Measurements from ENCODE around the gene AGXT.

AGXT gene

DNA sequence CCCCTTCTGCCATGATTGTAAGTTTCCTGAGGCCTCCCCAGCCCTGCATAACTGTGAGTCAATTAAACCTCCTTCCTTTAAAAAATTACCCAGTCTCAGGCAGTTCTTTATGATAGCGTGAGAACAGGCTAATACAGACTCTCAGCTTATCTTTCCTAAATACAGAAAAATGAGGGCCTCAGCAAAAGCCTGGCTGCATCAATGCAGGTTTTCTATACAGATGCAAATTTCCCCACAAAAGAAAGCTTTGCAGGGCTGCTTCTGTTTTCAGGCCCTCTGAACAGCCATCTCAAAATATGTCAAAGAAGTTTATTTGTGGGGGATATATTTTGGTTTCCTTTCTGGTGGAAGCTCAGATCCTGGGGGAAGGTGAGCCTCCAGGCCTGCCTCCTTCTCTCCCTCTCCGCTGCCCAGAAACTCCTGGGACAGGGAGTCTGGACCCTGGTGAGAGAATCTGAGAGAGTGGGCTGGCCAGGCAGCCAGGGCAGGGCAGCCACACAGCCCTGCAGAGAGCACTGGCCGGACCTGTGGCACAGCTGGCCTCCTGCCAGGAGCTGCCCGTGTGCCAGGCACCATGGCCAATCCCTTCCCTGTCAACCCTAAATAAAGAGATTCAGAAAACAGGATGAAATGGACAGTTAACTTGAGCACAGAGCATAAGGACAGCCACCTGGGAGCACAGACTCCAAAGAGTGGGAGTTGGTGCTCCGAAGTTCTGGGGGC, 21.6 kb upstream of the AGXT start:
- H3K79me2 ChIP-seq (ENCODE audit: control insufficient read depth, insufficient read depth, low read length, unreplicated experiment), result no peaks in the 10 kb centered on the region
- H3K27me3 ChIP-seq (ENCODE audit: insufficient read depth, low read length), result peaks cover 21% of the 10 kb centered on the region
- no peaks in the 10 kb centered on the region for H3K4me1 ChIP-seq (ENCODE audit: control insufficient read depth, insufficient read depth, low read length, unreplicated experiment)
- no peaks in the 10 kb centered on the region for H3K36me3 ChIP-seq (ENCODE audit: insufficient read depth, low read length)
- H3K27ac ChIP-seq (ENCODE audit: low read depth, low read length), result no peak overlapping the region
- no peak overlapping the region for H3K4me3 ChIP-seq (ENCODE audit: low read depth, low read length)
- no peak overlapping the region for H2AFZ ChIP-seq (ENCODE audit: low read length, unreplicated experiment)

DNA sequence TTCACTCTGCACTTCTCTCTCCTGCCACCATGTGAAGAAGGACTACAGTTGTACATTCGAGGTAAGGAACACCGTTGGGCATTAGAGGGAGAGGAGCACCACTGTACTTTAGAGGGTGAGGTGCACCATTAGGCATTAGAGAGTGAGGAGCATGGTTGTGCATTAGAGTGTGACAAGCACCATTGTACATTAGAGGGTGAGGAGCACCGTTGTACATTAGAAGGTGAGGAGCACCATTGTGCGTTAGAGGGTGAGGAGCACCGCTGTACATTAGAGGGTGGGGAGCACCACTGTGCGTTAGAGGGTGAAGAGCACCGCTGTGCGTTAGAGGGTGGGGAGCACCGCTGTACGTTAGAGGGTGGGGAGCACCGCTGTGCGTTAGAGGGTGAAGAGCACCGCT, 20.8 kb upstream of the AGXT start:
- H3K4me1 ChIP-seq (ENCODE audit: control insufficient read depth, insufficient read depth, low read length, unreplicated experiment), result no peaks in the 10 kb centered on the region
- no peaks in the 10 kb centered on the region for H3K79me2 ChIP-seq (ENCODE audit: control insufficient read depth, insufficient read depth, low read length, unreplicated experiment)
- no peak overlapping the region for H3K27ac ChIP-seq (ENCODE audit: low read depth, low read length)
- H3K27me3 ChIP-seq (ENCODE audit: insufficient read depth, low read length), result peaks cover 21% of the 10 kb centered on the region
- H2AFZ ChIP-seq (ENCODE audit: low read length, unreplicated experiment), result no peak overlapping the region
- no peak overlapping the region for H3K4me3 ChIP-seq (ENCODE audit: low read depth, low read length)
- H3K36me3 ChIP-seq (ENCODE audit: insufficient read depth, low read length), result no peaks in the 10 kb centered on the region

DNA sequence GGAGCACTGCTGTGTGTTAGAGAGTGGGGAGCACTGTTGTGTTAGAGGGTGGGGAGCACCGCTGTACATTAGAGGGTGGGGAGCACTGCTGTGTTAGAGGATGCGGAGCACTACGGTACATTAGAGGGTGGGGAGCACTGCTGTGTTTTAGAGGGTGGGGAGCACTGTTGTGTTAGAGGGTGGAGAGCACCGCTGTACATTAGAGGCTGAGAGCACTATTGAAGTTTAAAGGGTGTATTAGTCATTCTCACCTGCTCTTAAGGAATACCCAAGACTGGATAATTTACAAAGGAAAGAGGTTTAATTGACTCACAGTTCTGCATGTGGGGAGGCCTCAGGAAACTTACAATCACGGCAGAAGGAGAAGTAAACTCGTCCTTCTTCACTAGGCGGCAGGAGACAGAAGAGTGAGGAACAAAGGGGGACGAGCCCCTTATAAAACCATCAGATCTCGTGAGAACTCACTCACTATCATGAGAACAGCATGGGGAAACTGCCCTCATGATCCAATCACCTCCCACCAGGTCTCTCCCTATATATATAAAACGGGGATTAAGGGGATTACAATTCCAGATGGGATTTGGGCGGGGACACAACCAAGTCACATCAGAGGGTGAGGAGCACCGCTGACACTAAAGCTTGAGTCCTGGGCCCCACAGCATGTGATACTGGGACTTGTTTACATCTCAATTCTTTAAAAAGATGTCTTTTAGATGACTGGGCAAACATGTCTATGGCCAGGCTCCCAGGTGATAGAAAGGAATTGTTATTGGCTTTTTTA, 19.5 kb upstream of the AGXT start:
- Histone ChIP-seq H3K27me3 (ENCODE audit: insufficient read depth, low read length) (peaks cover 14% of the 10 kb centered on the region), H3K4me1 (ENCODE audit: control insufficient read depth, insufficient read depth, low read length, unreplicated experiment) (no peaks in the 10 kb centered on the region), H3K36me3 (ENCODE audit: insufficient read depth, low read length) (no peaks in the 10 kb centered on the region), H3K4me3 (ENCODE audit: low read depth, low read length) (no peak overlapping the region), H2AFZ (ENCODE audit: low read length, unreplicated experiment) (no peak overlapping the region), H3K27ac (ENCODE audit: low read depth, low read length) (no peak overlapping the region), H3K79me2 (ENCODE audit: control insufficient read depth, insufficient read depth, low read length, unreplicated experiment) (no peaks in the 10 kb centered on the region)

DNA sequence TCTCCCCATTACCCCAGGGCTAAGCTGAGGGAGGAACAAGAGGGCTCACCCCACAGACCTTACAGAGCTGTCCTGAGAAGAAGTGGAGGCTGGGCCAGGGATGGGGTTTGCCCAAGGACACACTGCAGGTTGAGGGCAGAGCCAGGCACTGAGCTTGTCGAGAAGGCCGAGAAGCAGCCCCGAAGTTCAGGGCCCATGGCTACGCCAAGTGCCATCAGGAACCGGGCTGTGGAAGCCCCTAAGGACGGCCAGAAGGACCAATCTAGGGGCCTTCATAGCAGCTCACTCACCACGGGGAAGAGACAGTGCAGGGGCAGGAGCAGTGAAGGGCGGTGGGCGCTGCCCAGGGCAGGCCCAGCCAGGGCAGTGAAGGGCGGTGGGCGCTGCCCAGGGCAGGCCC, 18.6 kb upstream of the AGXT start:
- Histone ChIP-seq H3K4me3 (ENCODE audit: low read depth, low read length) (no peak overlapping the region), H3K36me3 (ENCODE audit: insufficient read depth, low read length) (no peaks in the 10 kb centered on the region)

DNA sequence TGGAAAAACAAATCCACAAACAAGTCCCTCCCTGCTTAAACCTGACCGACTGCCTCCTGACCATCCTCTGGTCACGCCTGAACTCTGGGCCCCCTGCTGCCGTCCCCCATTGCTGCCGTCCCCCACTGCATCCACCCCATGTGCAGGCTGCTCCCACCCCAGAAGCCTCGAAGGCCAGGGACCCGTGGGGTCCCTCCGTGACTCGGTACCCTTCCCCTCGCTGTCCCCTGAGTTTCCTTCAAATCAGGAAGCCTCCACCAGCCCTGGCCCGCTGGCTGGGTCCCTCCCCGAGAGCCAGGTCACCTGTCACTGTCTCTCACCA, 17.9 kb upstream of the AGXT start:
- Histone ChIP-seq H3K36me3 (ENCODE audit: insufficient read depth, low read length) (no peaks in the 10 kb centered on the region), H3K27me3 (ENCODE audit: insufficient read depth, low read length) (no peaks in the 10 kb centered on the region), H3K4me1 (ENCODE audit: control insufficient read depth, insufficient read depth, low read length, unreplicated experiment) (no peaks in the 10 kb centered on the region), H3K4me3 (ENCODE audit: low read depth, low read length) (no peak overlapping the region), H3K79me2 (ENCODE audit: control insufficient read depth, insufficient read depth, low read length, unreplicated experiment) (no peaks in the 10 kb centered on the region), H3K27ac (ENCODE audit: low read depth, low read length) (no peak overlapping the region), H2AFZ (ENCODE audit: low read length, unreplicated experiment) (no peak overlapping the region)

More for the DNA sequence above, 18.6 kb upstream of the AGXT start:
- Histone ChIP-seq H2AFZ (ENCODE audit: low read length, unreplicated experiment) (no peak overlapping the region), H3K4me1 (ENCODE audit: control insufficient read depth, insufficient read depth, low read length, unreplicated experiment) (no peaks in the 10 kb centered on the region), H3K27me3 (ENCODE audit: insufficient read depth, low read length) (peaks cover 5% of the 10 kb centered on the region), H3K79me2 (ENCODE audit: control insufficient read depth, insufficient read depth, low read length, unreplicated experiment) (no peaks in the 10 kb centered on the region), H3K27ac (ENCODE audit: low read depth, low read length) (no peak overlapping the region)

DNA sequence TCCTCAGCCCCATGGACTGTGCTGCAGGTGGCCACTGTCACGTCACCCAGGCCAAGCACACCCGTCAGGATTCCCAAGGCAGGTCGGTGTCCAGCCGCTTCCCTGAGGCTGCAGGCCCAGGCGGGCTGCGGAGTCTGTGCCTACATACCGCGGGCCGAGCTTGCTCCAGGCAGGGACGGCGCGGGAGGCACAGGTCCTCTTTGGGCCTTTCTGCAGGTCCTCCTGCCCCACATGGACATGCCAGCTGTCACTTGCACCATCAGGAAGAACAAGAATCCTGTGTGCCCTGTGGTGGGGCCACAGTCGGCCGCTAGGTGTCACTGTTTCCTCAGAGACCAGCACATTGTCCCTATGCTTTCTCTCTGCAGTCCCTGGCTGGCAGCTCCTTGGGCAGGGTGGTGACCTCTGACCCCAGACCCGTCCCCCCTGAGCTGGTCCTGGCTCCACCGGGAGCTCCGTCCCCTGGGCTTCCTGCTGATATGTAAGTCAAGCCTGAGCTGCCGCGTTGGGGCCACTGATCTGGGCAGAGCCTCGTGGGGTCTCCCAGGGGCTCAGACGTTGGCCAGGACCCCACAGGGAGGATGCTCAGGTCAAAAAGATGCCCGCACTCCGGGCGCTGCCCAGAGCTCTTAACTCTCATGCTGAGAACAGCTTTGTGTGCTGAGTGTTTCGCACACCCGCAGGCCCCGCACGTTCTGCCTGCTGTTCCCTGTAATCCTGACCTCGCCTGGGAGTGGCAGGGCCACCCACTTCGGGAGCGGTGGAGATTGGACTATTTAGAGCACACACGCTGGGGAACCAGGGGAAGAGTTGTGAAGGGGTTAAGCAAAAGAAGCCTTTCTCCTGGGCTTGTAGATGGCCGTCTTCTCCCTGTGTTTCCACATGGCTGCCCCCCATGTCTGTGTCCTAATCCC, 17.3 kb upstream of the AGXT start:
- H3K36me3 ChIP-seq (ENCODE audit: insufficient read depth, low read length), result no peaks in the 10 kb centered on the region
- H3K4me3 ChIP-seq (ENCODE audit: low read depth, low read length), result no peak overlapping the region
- H3K27ac ChIP-seq (ENCODE audit: low read depth, low read length), result no peak overlapping the region
- no peaks in the 10 kb centered on the region for H3K79me2 ChIP-seq (ENCODE audit: control insufficient read depth, insufficient read depth, low read length, unreplicated experiment)
- no peak overlapping the region for H2AFZ ChIP-seq (ENCODE audit: low read length, unreplicated experiment)
- no peaks in the 10 kb centered on the region for H3K27me3 ChIP-seq (ENCODE audit: insufficient read depth, low read length)
- H3K4me1 ChIP-seq (ENCODE audit: control insufficient read depth, insufficient read depth, low read length, unreplicated experiment), result no peaks in the 10 kb centered on the region

DNA sequence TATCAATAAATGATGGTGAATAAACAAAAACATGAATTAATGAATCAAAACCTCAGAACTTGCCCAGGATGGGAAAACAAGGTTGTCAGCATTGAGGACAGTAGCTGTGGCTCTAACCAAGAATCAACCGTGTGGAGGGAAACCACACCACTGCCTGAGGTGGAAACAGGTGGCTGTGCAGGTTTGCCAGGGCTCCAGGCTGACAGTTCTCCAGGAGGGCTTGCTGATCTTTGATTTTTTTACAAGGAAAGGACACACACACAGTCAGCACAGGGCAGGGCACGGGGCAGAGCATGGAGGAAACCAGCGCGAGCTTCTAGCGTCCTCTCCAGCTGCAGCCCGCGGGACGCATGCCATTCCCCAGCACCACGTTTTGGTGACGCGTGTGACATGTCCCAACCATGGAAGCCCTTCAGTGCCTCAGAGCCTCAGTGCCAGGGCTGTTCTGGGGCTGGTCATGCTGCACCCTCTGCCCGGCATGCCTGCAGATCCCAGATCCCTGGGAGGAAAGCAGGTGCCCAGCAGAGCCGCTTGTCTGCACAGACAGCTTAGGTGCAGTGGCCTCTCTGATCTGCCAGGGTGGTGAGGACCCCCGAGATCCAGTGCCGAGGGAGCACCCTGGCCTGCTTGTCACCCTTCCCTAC, 15.8 kb upstream of the AGXT start:
- H3K36me3 ChIP-seq (ENCODE audit: insufficient read depth, low read length), result no peaks in the 10 kb centered on the region
- H2AFZ ChIP-seq (ENCODE audit: low read length, unreplicated experiment), result no peak overlapping the region
- H3K79me2 ChIP-seq (ENCODE audit: control insufficient read depth, insufficient read depth, low read length, unreplicated experiment), result no peaks in the 10 kb centered on the region
- H3K4me1 ChIP-seq (ENCODE audit: control insufficient read depth, insufficient read depth, low read length, unreplicated experiment), result no peaks in the 10 kb centered on the region
- H3K4me3 ChIP-seq (ENCODE audit: low read depth, low read length), result no peak overlapping the region
- no peak overlapping the region for H3K27ac ChIP-seq (ENCODE audit: low read depth, low read length)
- H3K27me3 ChIP-seq (ENCODE audit: insufficient read depth, low read length), result no peaks in the 10 kb centered on the region

DNA sequence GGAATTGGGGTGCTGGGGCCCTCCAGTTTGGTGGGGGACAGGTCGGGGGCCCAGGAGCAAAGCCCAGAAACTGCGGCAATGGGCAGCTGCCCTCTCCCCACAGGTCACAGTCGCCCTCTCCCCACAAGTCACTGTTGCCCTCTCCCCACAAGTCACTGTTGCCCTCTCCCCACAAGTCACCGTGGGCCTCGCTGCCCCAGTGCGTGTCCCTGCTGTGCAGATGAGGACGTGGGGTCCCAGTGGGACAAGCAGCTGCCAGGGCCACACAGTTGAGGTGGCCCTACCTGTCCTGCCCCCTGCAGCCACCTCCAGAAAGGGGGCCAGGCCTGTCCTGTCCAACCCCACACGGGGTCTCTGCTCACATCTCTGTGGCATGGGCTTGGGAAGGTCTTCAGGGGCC, 13.0 kb upstream of the AGXT start:
- Histone ChIP-seq H3K36me3 (ENCODE audit: insufficient read depth, low read length) (no peaks in the 10 kb centered on the region), H3K4me3 (ENCODE audit: low read depth, low read length) (no peak overlapping the region), H3K27ac (ENCODE audit: low read depth, low read length) (no peak overlapping the region), H2AFZ (ENCODE audit: low read length, unreplicated experiment) (no peak overlapping the region), H3K79me2 (ENCODE audit: control insufficient read depth, insufficient read depth, low read length, unreplicated experiment) (no peaks in the 10 kb centered on the region), H3K4me1 (ENCODE audit: control insufficient read depth, insufficient read depth, low read length, unreplicated experiment) (no peaks in the 10 kb centered on the region), H3K27me3 (ENCODE audit: insufficient read depth, low read length) (no peaks in the 10 kb centered on the region)

DNA sequence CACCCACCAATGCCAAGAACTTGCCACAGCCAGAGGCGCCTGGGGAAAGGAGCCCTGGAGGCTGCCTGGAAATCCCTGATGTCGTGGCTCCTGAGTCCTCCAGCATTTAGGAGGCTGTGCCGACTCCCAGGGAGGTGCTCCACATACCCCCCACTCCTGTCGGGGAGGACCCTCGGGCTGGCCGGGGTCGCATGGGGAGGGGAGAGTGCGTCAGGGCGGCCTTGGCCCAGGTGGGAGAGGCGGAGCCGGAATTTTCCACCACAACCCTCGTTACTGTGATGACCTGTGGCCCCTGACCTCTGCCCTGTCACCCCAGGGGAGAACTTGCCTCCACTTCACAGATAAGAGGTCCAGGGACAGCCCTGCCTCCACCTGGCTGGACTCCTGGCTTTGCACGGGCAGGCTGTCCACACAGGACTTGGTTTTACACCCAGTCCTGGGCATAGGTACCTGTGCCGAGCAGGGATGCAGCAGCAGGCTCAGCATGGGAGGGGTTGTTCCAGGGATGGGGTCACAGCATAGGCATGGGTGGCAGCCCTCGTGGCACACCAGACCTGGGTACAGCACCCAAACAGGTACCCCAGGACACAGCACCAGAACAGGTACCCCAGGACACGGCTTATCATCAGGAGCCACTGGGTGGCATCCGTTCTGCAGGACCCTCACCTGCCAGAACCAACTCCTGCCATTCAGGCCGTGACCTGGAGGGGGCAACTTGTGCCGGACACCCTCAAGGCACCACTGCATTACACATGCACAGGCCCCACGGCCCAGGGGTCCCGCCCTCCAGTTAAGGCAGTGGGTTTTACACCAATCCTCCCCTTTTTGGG, 12.3 kb upstream of the AGXT start:
- Histone ChIP-seq H3K4me3 (ENCODE audit: low read depth, low read length) (no peak overlapping the region), H3K36me3 (ENCODE audit: insufficient read depth, low read length) (no peaks in the 10 kb centered on the region), H3K27ac (ENCODE audit: low read depth, low read length) (no peak overlapping the region), H3K27me3 (ENCODE audit: insufficient read depth, low read length) (no peaks in the 10 kb centered on the region), H3K4me1 (ENCODE audit: control insufficient read depth, insufficient read depth, low read length, unreplicated experiment) (no peaks in the 10 kb centered on the region), H2AFZ (ENCODE audit: low read length, unreplicated experiment) (no peak overlapping the region), H3K79me2 (ENCODE audit: control insufficient read depth, insufficient read depth, low read length, unreplicated experiment) (no peaks in the 10 kb centered on the region)
